Left colon (tissue), 2 donors: ENCODE data around the gene VWA3B. TPM values are rescaled to one million over a fixed set of nuclear protein-coding genes. Genes with fewer than 3 reads are reported as not detected.
"Not testable (repeated sequence)": the region's sequence is repeated elsewhere in the genome, so short reads cannot be mapped to it uniquely, and the experiment has no call there.

Source experiments
- ATAC-seq: fragments of 200-7000 bp; cut with Tn5 transposase; one replicate; pipeline ENCODE4 v1.9.1; 2020; ENCODE audit warnings: mild to moderate bottlenecking, moderate library complexity
- DNase-seq, 2 donors: peaks; one replicate each; pipeline ENCODE4 v3.0.0-alpha.2; 2020
- intact Hi-C, 2 donors: fragments of 100-400 bp; cut with DNase I in 1 of 2; cut with micrococcal nuclease in 1 of 2; formaldehyde crosslinking; loops; one replicate each; pipeline versions ENCODE4 v1.11.2 to v1.14.0; 2022; cut with DNase I, micrococcal nuclease
- total RNA-seq, 2 donors: library from RNA; stranded (reverse); fragmentation: NEBNext Ultra II Directional; extraction: Animal tissue kit (Norgen Biotek cat#: 25700); gene quantifications; one replicate each; pipeline ENCODE4 v1.2.1, GENCODE V29; 2021
- donor health status: DM: no; HTN: no; CAD: no.
- donor health status: DM: yes; HTN: yes; CAD: no.

VWA3B gene
- total RNA-seq, 2 donors from 2014 or later: 2.9 to 3.9 TPM

GRCh38 chr2:98212092-98213000 lies 125.4 kb downstream of the VWA3B start:
- DNase-seq: no peak
- ATAC-seq: no peak

DNA sequence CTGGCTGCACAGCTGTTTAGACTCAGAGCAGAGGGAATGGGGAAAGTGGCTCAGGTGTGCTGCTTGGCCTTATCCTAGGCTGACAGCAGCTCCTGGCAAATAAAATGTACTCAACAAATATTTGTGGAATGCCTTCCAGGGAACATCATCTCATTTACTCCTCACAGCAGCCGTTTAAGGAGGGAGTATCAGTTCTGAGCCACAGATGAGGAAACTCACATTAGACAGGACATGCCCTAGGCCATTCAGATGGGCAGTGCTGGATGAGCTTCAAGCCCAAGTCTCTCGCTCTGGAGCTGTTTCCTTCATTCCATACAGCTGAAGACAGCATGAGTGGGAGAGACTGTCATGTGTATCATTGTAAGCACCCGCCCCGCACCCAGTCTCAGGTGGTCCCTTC lies 129.6 kb downstream of the VWA3B start:
- ATAC-seq: no peak
- intact Hi-C loops: no loop called here
- DNase-seq: no peak

More at GRCh38 chr2:98212092-98213000, 125.4 kb downstream of the VWA3B start:
- intact Hi-C loops: no loop called here

DNA sequence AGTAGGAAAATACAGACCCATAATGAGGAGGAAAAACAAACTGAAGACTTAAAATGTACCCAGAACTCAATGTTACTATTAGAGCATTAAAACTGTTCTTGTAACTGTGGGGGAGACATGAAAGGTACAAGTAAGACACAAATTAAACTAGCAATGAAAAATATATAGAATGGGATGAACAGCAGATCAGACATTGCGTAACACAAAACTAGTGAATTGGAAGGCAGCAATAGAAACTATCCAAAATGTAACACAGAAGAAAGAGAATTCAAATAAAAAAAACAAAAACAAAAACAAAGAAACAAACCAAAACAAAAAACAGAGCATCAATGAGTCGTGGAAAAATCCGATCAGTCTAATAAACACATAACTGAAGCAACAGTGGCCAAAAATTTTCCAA lies 132.2 kb downstream of the VWA3B start:
- no peak for ATAC-seq
- no peak for DNase-seq
- intact Hi-C loops: no loop called here

DNA sequence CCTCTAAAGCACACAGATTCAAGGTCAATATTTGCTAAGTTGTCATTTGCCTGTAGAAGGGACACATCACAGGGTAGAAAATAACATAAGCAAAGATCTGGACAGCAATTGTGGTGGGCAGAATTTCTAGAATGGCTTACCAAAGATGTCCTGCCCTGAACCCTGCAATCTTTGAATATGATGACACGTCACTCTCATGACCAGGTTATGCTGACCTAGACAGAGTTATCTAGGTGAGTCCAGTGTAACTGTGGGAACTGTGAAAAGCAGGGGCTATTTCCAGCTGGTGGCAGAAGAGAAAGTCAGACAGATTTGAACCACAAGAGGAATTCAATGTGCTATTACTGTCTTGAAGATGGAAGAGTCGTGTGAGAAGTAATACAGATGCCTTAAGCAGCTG lies 147.0 kb downstream of the VWA3B start:
- intact Hi-C loops: no loop called here
- DNase-seq (no peak), ATAC-seq (peak; percentile 37)

DNA sequence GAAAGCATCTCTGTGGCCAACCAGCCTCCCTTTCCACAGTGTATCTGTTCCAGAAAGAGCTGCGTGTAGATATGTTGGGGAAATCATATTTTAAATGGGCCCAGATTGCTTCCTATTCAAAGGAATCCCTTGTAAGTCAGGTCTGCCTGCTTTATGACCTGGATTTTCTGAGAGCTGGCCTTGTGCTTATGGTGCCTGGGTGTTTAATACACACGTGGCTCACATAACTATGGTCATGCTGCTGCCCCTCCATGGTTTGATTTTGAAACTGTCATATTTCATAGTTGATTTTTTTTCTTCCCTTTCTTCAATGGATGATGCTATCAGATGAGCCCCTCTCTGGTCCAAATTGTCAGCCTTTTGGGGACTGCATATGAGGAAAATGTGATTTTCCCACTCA lies 147.8 kb downstream of the VWA3B start:
- ATAC-seq (no peak), DNase-seq (no peak)
- intact Hi-C loops: no loop called here

DNA sequence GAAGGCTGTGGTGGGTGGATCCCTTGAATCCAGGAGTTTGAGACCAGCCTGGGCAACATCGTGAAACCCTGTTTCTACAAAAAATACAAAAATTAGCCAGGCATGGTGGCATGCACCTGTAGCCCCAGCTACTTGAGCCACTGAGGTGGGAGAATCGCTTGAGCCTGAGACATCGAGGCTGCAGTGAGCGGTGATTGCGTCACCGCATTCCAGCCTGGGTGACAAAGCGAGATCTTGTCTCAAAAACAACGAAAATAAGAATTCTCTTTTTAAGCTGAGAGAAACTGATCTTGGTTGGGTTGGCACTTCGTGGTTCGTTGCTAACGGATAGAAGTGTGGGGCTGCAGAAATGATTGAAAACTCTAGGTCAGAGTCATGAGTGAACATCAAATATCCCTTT lies 150.0 kb downstream of the VWA3B start:
- intact Hi-C loops: no loop called here
- ATAC-seq: no peak
- DNase-seq: no peak

DNA sequence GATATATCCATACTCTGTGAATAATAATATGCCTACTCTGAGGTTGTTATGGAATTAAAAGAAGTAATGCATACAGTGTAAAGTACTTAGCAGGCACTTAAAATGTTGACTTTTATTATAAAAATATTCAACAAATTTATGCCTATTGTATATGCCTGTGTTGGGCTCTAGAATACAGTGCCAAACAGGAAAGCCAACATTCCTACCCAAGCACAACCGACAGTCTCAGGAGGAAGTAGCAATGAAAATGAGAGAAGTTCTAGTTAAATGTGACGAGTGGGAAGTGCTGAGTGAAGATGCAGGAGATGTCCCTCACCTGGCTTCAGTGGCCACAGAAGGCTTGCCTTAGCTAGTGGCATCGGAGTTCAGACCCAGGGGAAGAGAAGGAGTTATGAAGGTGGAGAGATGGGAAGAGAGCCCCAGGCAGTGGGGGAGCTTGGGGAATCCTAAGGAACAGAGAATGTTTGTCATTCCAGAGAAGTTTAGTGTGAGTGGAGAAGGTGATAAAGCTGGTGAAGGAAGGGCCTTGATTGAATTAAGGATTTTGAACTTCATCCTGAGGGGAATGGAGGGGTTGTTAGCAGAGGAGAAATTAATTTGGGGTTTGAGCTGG lies 153.9 kb downstream of the VWA3B start:
- ATAC-seq (no peak), DNase-seq (no peak)
- intact Hi-C loops: no loop called here

GRCh38 chr2:98241592-98241991 lies 154.6 kb downstream of the VWA3B start:
- ATAC-seq (no peak), DNase-seq (no peak)
- intact Hi-C loops: no loop called here

GRCh38 chr2:98242003-98242402 lies 155.0 kb downstream of the VWA3B start:
- no peak for DNase-seq
- no peak for ATAC-seq
- intact Hi-C loops: no loop called here

DNA sequence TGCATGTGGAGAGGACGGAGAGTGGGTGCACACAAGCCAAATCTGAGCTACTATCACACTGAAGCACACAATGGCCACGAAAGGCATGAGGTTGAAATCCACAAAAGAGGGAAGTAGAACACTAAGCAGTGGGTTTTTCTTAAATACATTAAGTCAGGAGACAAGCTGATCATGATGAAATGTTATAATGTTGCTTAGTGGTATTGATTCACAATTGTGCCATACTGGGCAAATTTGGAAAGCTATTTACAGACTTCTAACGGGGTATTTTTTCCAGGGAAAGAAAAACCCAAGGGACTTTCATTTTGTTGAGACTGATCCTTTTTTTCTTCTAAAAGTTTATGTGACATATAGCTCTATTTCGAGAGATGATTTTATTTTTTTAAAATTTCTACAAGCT lies 158.5 kb downstream of the VWA3B start:
- no peak for DNase-seq
- intact Hi-C loops: no loop called here
- ATAC-seq: no peak

- DNase-seq: no peak
- ATAC-seq: no peak
- intact Hi-C loops: no loop called here
Measured at GRCh38 chr2:98247383-98247782, 160.4 kb downstream of the VWA3B start.

DNA sequence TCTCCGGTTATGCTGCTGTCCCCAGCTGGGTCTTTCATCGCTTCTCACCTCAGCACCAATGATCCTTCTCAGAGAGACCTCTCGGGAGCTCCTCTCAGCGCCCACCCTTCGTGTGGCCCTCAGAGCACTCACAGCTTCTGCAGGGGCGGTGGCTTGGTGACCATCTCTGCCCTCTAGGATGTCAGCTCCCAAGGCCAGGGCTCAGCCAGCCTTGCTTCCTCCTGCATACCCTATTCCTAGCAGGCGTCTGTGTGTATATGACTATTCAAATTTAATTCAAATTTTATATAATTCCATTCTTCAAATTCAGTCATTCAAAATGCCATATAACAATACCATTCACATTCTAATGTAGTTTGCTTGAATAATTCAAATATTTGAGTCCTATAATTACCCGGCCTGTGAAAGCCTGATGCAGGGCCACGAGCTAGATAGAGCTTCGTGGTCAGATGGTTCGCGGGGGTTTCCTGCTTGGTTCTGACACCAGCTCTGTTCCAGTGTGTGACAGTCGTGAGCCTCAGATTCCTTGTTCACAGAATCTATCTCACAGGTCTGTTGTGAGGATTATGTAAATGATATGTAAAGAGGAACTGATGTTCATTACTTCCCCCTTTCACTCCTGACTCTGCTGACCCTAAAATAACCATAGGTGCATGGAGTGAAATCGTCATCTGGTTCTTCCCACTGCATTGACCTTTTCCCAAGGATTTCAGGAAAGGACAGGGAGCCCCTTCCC lies 165.2 kb downstream of the VWA3B start:
- intact Hi-C loops: no loop called here
- DNase-seq (no peak), ATAC-seq (no peak)

- DNase-seq: no peak
- intact Hi-C loops: no loop called here
- ATAC-seq: no peak
Measured at GRCh38 chr2:98253461-98254070, 166.6 kb downstream of the VWA3B start.

DNA sequence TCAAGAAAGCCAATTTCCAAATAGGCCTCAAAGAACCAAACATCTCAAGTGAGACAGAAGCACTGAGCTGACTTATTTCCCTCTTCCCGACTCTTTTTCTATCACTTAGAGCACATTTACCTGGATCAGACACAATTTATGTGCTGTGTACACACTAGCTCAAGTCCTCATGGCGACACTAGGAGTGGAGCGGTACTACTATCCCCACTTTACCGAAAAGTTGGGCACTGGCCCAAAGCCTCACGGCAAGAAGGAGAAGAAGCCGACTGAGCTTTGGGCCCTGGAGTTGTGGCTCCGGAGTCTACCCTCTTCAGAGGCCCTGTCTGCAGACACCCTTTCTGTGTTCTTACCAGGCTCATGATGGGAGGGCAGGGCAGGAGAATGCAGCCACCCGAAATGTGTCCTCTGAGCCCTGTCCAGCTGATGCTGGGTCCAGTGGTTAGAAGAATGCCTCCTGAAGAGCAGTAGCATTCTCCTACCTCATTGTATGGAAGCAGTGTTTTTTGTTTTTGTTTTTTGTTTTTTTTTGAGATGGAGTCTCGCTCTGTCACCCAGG lies 167.6 kb downstream of the VWA3B start:
- intact Hi-C loops: no loop called here
- ATAC-seq: no peak
- no peak for DNase-seq

DNA sequence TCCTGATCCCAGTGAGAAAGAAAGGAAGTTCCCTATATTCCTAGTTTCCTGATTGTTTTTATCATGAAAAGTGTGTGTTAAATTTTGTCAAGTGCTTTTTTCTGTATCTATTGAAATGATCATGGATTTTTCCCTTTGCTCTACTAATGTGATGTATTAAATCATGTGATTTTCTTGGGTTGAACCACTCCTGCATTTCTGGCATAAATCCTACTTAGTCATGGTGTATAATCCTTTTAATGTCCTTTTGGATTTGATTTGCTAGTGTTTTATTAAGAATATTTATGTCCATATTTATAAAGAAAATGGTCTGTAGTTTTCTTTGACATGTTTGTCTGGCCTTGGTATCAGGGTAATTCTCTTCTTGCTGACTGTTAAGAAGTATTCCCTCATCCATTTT lies 171.9 kb downstream of the VWA3B start:
- DNase-seq (no peak), ATAC-seq (no peak)
- intact Hi-C loops: no loop called here

- intact Hi-C loops: no loop called here
- no peak for DNase-seq
- no peak for ATAC-seq
Measured at GRCh38 chr2:98263362-98263761, 176.4 kb downstream of the VWA3B start.

GRCh38 chr2:98268225-98268624 lies 181.3 kb downstream of the VWA3B start:
- DNase-seq, intact Hi-C loops, ATAC-seq: not testable (repeated sequence)

DNA sequence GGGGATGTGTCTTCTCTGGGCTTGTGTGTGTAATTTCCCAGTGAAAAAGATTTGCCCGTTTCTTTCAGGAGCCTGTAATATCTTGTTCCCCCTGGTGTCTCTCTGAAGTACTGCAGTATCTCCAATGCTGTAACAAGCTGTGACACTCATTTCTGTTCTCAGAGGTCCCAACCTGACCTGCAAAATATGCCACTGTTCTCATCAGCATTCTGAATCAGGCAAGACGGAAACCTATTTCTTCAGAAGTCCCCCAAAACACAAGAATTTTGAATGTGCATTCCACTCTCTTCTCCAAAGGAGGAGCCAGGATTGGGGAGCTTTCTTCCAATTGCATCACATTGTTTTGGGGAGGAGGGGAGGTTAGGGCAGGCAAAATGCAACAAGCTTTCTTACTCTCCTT lies 182.3 kb downstream of the VWA3B start:
- ATAC-seq (peak; percentile 89), DNase-seq (no peak)
- intact Hi-C loops: no loop called here

- ATAC-seq (no peak), DNase-seq (no peak)
- intact Hi-C loops: loop anchor here in 1 of 2 donors (10.0 kb wide), 1 partner anchor 465 kb away; no protein-coding TSS in a partner anchor
Measured at GRCh38 chr2:98269830-98270229, 182.9 kb downstream of the VWA3B start.
